ENCODE measurements around the gene MAML3.

The MAML3 gene

GRCh38 chr4:140084385-140084784 is 69.6 kb downstream of the MAML3 start:
- in situ Hi-C loops (cut with HindIII; ENCODE audit: low sequenced_read_pairs): no loop called here

DNA sequence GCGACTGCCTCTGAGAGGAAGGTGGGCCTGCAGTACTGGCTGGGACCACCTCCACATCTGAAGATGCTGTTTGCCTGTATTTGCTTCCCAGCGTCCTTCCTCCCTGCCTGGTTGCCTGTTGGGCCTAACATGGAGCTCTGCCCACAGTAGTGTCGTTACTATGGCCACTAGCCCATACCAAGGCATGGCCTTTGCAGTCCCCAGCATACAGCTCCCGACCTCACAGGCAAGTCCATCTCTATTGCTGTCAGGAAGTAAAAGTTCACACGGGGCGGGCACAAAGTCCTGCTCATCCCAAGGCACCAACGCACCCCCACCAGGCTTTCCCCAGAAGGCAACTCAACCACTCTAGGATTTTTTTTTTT is 71.6 kb downstream of the MAML3 start:
- in situ Hi-C loops (cut with HindIII; ENCODE audit: low sequenced_read_pairs): no loop called here

DNA sequence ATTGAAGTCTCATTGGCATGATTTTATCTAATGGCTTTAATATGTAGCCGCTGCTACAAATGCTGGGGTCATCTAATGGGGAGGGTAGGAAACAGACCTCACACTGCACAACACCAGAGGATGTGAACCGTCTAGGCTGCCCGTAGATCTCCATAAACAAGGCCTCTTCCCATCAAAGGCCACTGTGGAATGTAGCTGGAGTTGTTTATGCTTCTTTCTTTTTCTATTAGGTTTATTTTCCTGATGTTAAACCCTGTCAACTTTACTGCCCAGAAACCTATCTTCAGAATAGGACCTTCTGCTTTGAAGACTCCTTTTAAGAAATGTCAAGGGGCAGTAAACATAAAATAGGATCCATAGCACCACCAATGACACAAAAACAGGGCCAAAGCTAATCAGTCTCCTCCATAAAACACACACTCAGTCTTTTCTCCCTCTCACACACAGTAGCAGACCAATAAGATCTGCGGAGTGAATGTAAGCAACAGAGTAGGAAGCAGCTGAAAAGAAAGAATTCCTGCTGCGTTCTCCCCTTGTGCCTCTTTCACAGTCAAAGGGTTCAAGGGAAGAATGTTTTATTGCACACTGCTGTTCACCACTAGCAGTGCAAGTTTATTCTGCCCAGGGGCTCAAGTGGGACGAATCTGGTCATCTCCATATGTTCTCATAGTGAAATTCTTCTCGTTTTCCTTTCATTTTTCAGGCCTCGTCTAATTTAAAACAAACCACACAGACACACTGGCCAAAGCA is 72.2 kb downstream of the MAML3 start:
- in situ Hi-C loops (cut with HindIII; ENCODE audit: low sequenced_read_pairs): no loop called here

DNA sequence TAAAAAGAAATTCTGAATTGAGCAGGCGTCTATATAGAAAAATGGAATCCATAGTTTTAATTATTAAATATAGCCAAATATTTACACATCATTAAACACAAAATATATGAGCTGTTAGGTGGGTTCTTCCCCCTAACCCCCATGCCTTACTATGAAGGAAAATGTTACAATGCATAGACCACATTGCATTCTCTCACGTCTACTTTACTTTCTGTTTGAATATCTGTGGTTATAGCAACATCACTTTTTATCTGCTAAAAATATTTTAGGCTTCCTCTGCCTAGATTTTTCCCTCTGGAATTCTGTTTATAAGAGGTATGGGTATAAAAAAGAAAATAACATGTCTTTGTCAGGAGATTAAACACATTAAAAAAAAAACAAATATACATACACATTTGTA is 73.1 kb downstream of the MAML3 start:
- in situ Hi-C loops (cut with HindIII; ENCODE audit: low sequenced_read_pairs): no loop called here

DNA sequence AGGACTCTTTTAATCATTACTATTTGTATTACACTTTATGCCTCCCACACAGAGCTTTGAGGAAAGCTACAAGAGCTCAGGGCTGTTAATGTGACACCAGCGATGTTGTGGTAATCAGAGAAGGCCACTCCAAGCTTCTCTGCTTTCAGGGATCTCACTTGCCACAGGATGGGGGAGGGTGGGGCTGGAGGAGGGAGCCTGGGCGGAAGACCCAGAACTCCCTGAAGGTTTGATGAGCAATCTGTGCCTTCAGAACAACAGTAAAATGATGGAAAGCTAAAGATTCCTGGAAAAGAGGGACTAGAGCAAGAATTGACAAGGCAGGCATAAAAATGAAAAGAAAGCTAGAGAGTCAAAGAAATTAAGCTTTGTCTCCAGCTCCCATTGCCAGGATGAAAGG is 75.6 kb downstream of the MAML3 start:
- in situ Hi-C loops (cut with HindIII; ENCODE audit: low sequenced_read_pairs): no loop called here

DNA sequence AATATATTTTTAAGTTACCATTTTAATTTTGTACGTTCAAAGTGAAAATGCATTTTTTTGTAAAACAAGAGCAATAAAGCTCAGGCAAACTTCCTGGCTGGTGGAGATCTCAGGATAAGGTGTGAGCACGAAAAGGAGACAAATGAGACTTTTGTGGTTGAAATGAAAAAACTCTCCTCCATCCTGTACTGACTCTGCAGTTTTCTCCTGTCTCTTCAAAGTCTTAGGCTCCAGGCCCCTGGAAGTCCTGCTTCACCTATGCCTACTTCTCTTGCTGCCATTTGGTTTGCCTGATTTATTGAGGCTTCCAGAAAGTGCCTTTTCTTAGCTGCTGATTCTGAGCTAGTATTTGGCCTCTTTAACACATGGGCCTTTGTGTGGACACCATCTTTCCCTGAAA is 77.7 kb downstream of the MAML3 start:
- in situ Hi-C loops (cut with HindIII; ENCODE audit: low sequenced_read_pairs): no loop called here

- in situ Hi-C loops (cut with HindIII; ENCODE audit: low sequenced_read_pairs): no loop called here
Measured at GRCh38 chr4:140071806-140072205, 82.2 kb downstream of the MAML3 start.

GRCh38 chr4:140070973-140071372 is 83.0 kb downstream of the MAML3 start:
- in situ Hi-C loops (cut with HindIII; ENCODE audit: low sequenced_read_pairs): no loop called here

GRCh38 chr4:140070366-140070765 is 83.6 kb downstream of the MAML3 start:
- in situ Hi-C loops (cut with HindIII; ENCODE audit: low sequenced_read_pairs): no loop called here

DNA sequence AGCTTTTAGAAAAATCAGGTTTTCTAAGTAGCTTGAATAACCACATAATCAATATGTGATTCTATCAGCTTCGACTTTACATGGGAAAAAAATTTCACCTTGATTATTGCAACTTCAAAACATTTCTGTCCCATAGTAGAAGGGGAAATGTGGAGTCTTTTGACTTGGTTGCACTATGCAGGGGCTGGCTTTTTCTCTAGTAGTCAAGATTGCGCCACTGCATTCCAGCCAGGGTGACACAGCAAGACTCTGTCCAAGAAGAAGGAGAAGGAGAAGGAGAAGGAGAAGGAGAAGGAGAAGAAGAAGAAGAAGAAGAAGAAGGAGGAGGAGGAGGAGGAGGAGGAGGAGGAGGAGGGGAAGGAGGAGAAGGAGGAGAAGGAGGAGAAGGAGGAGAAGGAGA is 84.9 kb downstream of the MAML3 start:
- in situ Hi-C loops (cut with HindIII; ENCODE audit: low sequenced_read_pairs): no loop called here

DNA sequence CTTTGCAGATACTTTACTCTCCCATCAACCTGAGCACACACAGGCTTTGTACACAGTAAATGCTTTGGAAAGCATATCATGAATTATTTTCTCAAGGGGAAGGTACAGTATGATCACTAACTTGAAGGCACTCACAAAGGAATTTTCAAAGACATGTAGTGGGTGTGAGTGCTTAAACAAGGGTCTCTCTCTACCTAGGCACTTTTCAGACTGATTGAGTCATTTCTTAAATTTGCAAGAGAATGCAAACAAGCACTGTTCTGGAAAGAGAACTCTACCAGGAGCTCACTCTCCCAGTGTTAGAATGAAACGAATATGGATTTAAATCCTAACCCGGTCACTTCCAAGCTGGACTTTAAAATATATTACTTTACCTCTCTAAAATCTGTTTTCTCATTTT is 85.7 kb downstream of the MAML3 start:
- in situ Hi-C loops (cut with HindIII; ENCODE audit: low sequenced_read_pairs): no loop called here

- in situ Hi-C loops (cut with HindIII; ENCODE audit: low sequenced_read_pairs): no loop called here
Measured at GRCh38 chr4:140066031-140066930, 87.7 kb downstream of the MAML3 start.

DNA sequence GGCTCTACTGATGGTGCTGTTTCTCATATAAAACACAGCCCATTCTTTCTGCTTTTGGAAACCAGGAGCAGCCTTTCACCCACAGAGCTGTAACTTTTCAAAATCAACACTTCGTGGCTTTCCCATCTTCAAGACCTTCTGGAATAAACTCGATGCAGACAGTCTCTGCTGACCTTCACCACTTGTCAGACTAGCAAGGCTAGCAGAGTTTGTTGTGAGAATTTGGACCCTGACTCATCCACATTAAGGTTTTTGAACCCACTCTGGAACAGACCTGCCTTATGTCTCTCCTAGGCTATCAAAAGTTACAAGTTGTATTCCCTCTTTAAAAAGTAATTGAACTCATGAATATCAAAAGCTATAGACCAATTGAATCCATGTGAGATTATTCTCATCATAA is 88.6 kb downstream of the MAML3 start:
- in situ Hi-C loops (cut with HindIII; ENCODE audit: low sequenced_read_pairs): no loop called here

- in situ Hi-C loops (cut with HindIII; ENCODE audit: low sequenced_read_pairs): no loop called here
Measured at GRCh38 chr4:140061659-140062289, 92.2 kb downstream of the MAML3 start.

- in situ Hi-C loops (cut with HindIII; ENCODE audit: low sequenced_read_pairs): no loop called here
Measured at GRCh38 chr4:140061194-140061593, 92.8 kb downstream of the MAML3 start.

DNA sequence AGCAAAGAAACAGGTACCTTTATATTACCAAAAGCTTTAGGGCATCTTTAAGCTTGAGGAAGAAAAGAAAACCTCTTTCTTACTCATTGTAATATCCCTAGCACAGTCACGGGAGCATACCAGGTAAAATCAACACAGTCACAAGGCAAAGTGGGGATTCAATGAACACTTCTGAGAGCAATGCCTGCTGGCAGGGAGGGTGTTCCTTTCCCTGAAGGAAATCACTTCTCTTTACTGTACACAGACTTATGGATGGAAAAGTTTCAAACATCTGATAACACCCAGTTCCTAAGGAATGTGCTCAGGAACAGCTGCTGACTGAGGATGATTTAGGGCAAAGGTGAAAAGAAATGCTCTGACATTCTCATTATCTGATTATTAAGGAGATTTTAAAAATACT is 94.8 kb downstream of the MAML3 start:
- in situ Hi-C loops (cut with HindIII; ENCODE audit: low sequenced_read_pairs): no loop called here

GRCh38 chr4:140057701-140058100 is 96.3 kb downstream of the MAML3 start:
- in situ Hi-C loops (cut with HindIII; ENCODE audit: low sequenced_read_pairs): no loop called here

DNA sequence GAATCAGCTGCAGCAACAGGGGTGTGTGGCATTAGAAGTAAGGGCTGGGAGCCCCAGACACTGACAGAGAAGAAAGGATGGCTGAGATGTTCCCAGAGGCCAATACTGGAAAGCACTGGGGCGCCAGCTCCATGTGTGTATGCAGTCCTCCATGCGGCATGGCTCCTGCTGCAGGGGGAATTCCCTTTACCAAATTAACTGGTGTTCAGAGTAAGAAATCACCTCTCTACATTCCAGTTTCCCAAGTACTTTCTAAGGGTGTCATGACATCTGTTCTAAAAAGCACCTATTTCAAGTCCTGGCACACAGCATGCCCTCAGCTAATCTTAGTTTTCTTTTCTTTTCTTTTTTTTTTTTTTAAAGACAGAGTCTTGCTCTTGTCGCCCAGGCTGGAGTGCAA is 98.0 kb downstream of the MAML3 start:
- in situ Hi-C loops (cut with HindIII; ENCODE audit: low sequenced_read_pairs): no loop called here

DNA sequence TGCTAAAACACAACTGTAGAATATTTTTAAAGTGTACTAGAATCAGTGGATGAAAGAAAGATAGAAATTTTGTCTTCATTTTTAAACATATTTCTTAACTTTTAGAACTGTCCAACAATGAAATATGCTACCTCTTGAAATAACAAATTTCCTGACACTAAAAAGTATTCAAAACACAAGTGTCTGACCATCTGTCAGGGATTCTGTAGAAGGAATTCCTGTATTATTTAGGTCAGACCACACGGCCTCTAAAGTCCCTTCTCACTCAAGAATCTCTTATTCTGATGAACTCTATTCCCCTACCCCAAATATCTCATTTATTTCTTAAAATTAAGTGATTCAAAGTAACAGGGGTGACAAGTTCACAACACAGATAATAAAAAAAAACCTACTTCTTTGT is 99.1 kb downstream of the MAML3 start:
- in situ Hi-C loops (cut with HindIII; ENCODE audit: low sequenced_read_pairs): no loop called here

DNA sequence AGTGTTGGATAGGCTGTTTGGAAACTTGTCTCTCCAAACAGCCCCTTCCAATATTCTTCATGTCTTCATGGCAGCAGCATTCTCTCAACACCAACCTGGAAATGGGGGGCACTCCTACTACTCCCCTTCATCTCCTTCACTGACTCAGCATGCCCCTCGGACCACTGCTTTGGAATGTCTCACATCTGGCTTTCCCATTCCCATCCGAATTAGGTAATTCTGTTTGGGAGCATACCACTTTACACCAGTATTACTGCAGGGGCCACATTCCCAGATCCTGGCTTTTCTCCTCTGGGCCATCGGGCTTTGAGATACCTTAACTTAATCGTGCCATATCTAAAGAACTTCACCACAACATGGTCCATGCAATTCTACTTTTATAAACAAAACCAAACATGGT is 100.8 kb downstream of the MAML3 start:
- in situ Hi-C loops (cut with HindIII; ENCODE audit: low sequenced_read_pairs): no loop called here

- in situ Hi-C loops (cut with HindIII; ENCODE audit: low sequenced_read_pairs): no loop called here
Measured at GRCh38 chr4:140052050-140052449, 101.9 kb downstream of the MAML3 start.

Data from endothelial cell of hepatic sinusoid (primary cell).